Measurements from ENCODE around the gene RAPGEF2. TPM values are rescaled to one million over a fixed set of nuclear protein-coding genes. Genes with fewer than 3 reads are reported as not detected.
"Not testable (repeated sequence)": the region's sequence is repeated elsewhere in the genome, so short reads cannot be mapped to it uniquely, and the experiment has no call there.

The RAPGEF2 gene
- total RNA-seq, 3 donors from 2014 or later: 47.0 to 84.0 (median 51.5) TPM

DNA sequence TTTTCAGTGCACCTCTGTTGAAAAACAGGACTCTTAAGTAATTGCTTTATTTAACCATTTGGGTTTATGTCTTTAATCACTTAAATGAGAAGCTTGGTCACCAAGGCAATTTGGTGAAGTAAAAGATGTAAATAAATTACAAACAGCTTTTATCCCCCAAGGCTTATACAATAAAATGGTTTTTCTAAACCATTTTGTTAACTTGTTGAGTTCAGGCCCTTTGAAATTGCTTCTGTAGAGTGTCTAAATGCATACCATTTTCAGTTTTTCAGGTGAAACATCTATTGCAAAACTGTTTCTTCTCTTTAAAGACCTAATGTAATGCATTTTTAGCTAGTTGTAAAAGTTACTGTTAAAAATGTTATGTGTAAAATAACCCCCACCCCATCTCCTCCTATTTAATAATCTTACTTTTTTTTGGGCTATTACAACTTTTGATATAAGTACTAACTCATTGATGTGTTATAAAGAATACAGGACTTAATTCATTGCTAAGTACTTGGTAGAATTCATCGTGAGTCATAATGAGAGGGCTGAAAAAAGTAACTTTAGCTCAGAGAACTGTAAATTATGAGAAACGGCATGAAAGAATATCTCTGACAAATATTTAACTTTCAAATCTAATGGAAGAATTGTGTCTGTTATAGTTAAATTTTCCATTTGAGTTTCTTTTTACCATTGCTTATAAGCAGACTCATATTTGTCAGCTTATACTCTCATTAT is 4.5 kb downstream of the RAPGEF2 start:
- Histone ChIP-seq H3K27ac (peak overlapping the region in 1 of 2 donors; percentile 99), H3K4me3 (peak overlapping the region in 1 of 3 donors; percentile 27), H3K4me1 (peaks cover 4 to 5% of the 10 kb centered on the region in 2 donors), H3K9me3 (no peaks in the 10 kb centered on the region), H3K36me3 (no peaks in the 10 kb centered on the region), H3K27me3 (no peaks in the 10 kb centered on the region)
- no peak for DNase-seq (ENCODE audit: low spot score in 2 of 2)
- intact Hi-C loops (cut with DNase I; ENCODE audit: low total_unique reads): no loop called here
- TF ChIP-seq POLR2A (IDR thresholded peaks at IDR 0.05) (no peak), POLR2AphosphoS5 (IDR thresholded peaks at IDR 0.05) (no peak)
- TF ChIP-seq, protein P1, sequence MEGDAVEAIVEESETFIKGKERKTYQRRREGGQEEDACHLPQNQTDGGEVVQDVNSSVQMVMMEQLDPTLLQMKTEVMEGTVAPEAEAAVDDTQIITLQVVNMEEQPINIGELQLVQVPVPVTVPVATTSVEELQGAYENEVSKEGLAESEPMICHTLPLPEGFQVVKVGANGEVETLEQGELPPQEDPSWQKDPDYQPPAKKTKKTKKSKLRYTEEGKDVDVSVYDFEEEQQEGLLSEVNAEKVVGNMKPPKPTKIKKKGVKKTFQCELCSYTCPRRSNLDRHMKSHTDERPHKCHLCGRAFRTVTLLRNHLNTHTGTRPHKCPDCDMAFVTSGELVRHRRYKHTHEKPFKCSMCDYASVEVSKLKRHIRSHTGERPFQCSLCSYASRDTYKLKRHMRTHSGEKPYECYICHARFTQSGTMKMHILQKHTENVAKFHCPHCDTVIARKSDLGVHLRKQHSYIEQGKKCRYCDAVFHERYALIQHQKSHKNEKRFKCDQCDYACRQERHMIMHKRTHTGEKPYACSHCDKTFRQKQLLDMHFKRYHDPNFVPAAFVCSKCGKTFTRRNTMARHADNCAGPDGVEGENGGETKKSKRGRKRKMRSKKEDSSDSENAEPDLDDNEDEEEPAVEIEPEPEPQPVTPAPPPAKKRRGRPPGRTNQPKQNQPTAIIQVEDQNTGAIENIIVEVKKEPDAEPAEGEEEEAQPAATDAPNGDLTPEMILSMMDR (IDR thresholded peaks at IDR 0.05): no peak

DNA sequence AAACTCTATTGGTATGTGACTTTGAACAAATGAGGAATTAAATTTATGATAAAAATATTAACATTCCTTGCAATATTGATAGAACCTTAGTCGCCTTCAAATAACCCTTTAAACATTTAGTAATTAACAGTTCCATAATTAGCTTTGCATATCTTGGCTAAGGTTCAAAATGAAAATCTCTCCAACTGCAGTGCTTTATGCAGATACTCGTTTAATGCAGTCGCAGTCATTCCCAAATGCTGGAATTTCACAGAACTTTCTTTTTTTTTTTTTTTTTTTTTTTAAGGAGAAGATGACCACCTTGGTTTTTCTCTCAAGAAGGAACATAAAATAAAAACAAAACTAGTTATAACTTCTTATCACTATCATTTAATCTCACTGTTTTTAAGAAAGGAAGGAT is 5.2 kb downstream of the RAPGEF2 start:
- Histone ChIP-seq H3K9me3 (no peaks in the 10 kb centered on the region), H3K4me3 (no peak overlapping the region), H3K4me1 (peaks cover 4% of the 10 kb centered on the region in 2 donors), H3K27me3 (no peaks in the 10 kb centered on the region), H3K27ac (no peak overlapping the region), H3K36me3 (no peaks in the 10 kb centered on the region)
- DNase-seq (ENCODE audit: low spot score in 2 of 2): no peak
- intact Hi-C loops (cut with DNase I; ENCODE audit: low total_unique reads): no loop called here
- TF ChIP-seq POLR2A (IDR thresholded peaks at IDR 0.05): no peak
- TF ChIP-seq, protein P1 (IDR thresholded peaks at IDR 0.05): no peak
- TF ChIP-seq POLR2AphosphoS5 (IDR thresholded peaks at IDR 0.05): no peak

DNA sequence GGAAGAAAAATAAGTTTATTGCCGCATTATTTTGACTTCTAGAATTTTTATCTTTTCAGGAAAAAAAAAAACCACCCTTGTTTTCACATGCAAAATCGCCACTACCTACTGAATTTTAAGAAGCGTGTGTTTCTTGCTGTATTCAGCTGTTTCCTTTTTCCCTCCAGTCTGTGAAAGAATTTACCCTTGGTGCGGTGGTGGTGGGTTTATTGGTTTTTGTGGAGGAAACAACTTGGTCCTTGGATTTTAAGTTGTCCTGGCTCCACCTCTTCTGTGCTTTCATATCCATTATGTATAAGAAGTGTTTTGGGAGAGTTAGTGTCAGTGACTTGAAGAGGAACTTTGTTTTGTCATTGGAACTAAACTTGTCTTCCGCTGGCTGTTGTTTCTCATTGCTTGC is 8.1 kb downstream of the RAPGEF2 start:
- no peaks in the 10 kb centered on the region for H3K36me3 ChIP-seq
- intact Hi-C loops (cut with DNase I; ENCODE audit: low total_unique reads): no loop called here
- peaks cover 0 to 4% of the 10 kb centered on the region in 2 donors for H3K4me1 ChIP-seq
- H3K27me3 ChIP-seq: no peaks in the 10 kb centered on the region
- H3K4me3 ChIP-seq: no peak overlapping the region
- DNase-seq (ENCODE audit: low spot score in 2 of 2): no peak
- H3K27ac ChIP-seq: no peak overlapping the region
- no peak for TF ChIP-seq POLR2AphosphoS5 (IDR thresholded peaks at IDR 0.05)
- TF ChIP-seq, protein P1 (IDR thresholded peaks at IDR 0.05): no peak
- TF ChIP-seq POLR2A (IDR thresholded peaks at IDR 0.05): no peak
- H3K9me3 ChIP-seq: no peaks in the 10 kb centered on the region

DNA sequence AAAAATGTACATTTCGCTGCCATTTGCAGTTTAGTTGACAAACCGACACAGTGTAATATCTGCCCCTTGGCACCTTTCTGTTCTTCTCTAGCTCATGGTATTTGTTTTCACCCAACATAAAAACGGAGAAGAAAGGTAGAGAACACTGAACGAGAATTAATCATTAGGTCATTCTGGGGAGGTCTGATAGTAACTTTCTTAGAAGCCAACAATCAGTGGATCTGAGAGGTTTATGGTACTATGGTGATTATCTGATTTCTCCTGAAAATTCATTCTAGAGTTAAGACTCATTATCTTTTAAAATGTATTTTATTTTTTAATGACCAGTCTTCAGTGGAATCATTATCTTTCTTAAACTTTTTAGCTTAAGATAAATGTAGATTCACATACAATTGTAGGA is 8.5 kb downstream of the RAPGEF2 start:
- Histone ChIP-seq H3K27me3 (no peaks in the 10 kb centered on the region), H3K4me1 (peaks cover 0 to 3% of the 10 kb centered on the region in 2 donors), H3K9me3 (no peaks in the 10 kb centered on the region), H3K27ac (no peak overlapping the region), H3K36me3 (no peaks in the 10 kb centered on the region), H3K4me3 (no peak overlapping the region)
- DNase-seq (ENCODE audit: low spot score in 2 of 2): no peak
- intact Hi-C loops (cut with DNase I; ENCODE audit: low total_unique reads): no loop called here
- TF ChIP-seq, protein P1 (IDR thresholded peaks at IDR 0.05): no peak
- TF ChIP-seq POLR2A (IDR thresholded peaks at IDR 0.05) (no peak), POLR2AphosphoS5 (IDR thresholded peaks at IDR 0.05) (no peak)

DNA sequence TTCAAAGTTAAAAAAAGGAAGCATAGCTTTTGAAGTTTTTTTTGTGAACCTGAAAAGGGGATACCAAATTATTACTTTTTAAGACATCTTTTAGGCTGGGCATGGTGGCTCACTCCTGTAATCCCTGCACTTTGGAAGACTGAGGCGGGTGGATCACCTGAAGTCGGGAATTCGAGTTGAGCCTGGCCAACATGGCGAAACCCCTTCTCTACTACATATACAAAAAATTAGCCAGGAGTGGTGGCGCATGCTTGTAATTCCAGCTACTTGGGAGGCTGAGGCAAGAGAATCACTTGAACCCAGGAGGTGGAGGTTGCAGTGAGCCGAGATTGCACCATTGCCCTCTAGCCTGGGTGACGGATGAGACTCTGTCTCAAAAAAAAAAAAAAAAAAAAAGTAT is 10.5 kb downstream of the RAPGEF2 start:
- H3K27ac ChIP-seq; H3K9me3 ChIP-seq; H3K36me3 ChIP-seq; H3K4me1 ChIP-seq; intact Hi-C loops (cut with DNase I; ENCODE audit: low total_unique reads); H3K27me3 ChIP-seq; H3K4me3 ChIP-seq; DNase-seq (ENCODE audit: low spot score in 2 of 2): not testable (repeated sequence)

DNA sequence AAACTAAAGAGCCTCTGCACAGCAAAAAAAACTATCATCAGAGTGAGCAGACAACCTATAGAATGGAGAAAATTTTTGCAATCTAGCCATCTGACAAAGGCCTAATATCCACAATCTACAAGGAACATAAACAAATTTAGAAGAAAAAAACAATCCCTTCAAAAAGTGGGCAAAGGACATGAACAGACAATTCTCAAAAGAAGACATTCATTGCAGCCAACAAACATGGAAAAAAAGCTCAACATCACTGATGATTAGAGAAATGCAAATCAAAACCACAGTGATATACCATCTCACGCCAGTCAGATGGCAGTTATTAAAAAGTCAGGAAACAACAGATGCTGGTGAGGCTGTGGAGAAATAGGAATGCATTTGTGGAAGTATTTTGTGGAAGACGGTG is 13.2 kb downstream of the RAPGEF2 start:
- intact Hi-C loops (cut with DNase I; ENCODE audit: low total_unique reads); H3K4me3 ChIP-seq; H3K36me3 ChIP-seq; H3K27ac ChIP-seq; H3K4me1 ChIP-seq; H3K27me3 ChIP-seq; DNase-seq (ENCODE audit: low spot score in 2 of 2); H3K9me3 ChIP-seq: not testable (repeated sequence)

DNA sequence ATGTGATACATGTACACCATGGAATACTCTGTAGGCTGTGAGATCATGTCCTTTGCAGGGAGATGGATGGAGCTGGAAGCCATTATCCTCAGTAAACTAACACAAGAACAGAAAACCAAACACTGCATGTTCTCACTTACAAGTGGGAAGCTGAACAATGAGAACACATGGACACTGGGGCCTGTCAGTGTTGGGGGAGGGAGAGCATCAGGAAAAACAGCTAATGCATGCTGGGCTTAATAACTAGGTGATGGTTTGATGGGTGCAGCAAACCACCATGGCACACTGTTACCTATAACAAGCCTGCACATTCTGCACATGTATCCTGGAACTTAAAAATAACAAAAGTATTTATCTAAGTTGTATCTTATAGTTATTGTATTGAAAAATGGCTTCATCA is 13.8 kb downstream of the RAPGEF2 start:
- H3K9me3 ChIP-seq; intact Hi-C loops (cut with DNase I; ENCODE audit: low total_unique reads); H3K27me3 ChIP-seq; H3K4me3 ChIP-seq; H3K4me1 ChIP-seq; H3K27ac ChIP-seq; H3K36me3 ChIP-seq; DNase-seq (ENCODE audit: low spot score in 2 of 2): not testable (repeated sequence)

Measured in breast epithelium (tissue), 4 donors.